Activated T-helper 17 cell treated with anti-CD3 and anti-CD28 coated beads, Interleukin-2, amount 50 U/mL, for 72 hours (primary cell): ENCODE results near the gene HELB. TPM values are rescaled to one million over a fixed set of nuclear protein-coding genes. Genes with fewer than 3 reads are reported as not detected.
A peak's percentile ranks its signal among the peaks of the same experiment; 100 is the strongest.
"Not testable (repeated sequence)": the region's sequence is repeated elsewhere in the genome, so short reads cannot be mapped to it uniquely, and the experiment has no call there.

Source experiments
- ATAC-seq: fragments of 150-1000 bp; cut with Tn5 transposase; replicated peaks from 2 replicates; pipeline ENCODE4 v1.10.0; 2021; ENCODE audit warnings: mild to moderate bottlenecking, moderate library complexity
- H3K27ac Mint-ChIP-seq: one replicate; pipeline ENCODE4 v1.8.0; 2022; ENCODE audit warnings: mixed read lengths
- H3K27me3 Mint-ChIP-seq: one replicate; pipeline ENCODE4 v1.8.0; 2022; ENCODE audit warnings: mixed read lengths
- H3K36me3 Mint-ChIP-seq: one replicate; pipeline ENCODE4 v1.8.0; 2022; ENCODE audit warnings: low read depth, mild to moderate bottlenecking, mixed read lengths
- H3K4me1 Mint-ChIP-seq: one replicate; pipeline ENCODE4 v1.8.0; 2022; ENCODE audit warnings: mixed read lengths
- H3K4me3 Mint-ChIP-seq: one replicate; pipeline ENCODE4 v1.8.0; 2022; ENCODE audit warnings: mild to moderate bottlenecking, mixed read lengths
- H3K9me3 Mint-ChIP-seq: one replicate; pipeline ENCODE4 v1.8.0; 2022; ENCODE audit warnings: mixed read lengths
- total RNA-seq, 2 donors: library from RNA; stranded (reverse); gene quantifications; one replicate each; pipeline ENCODE4 v1.2.3, GENCODE V29; 2022

HELB gene
- total RNA-seq, 2 donors from 2014 or later, result 21.9 to 40.1 TPM

- H3K27me3 Mint-ChIP-seq, result no peaks in the 10 kb centered on the region
- H3K4me3 Mint-ChIP-seq, result peak overlapping the region; percentile 58
Measured at GRCh38 chr12:66287275-66287674, 15.0 kb upstream of the HELB start.

GRCh38 chr12:66288121-66288520 lies 14.2 kb upstream of the HELB start:
- Mint-ChIP-seq H3K9me3 (peaks cover 3% of the 10 kb centered on the region), H3K4me3 (peak overlapping the region; percentile 58), H3K27me3 (no peaks in the 10 kb centered on the region), H3K4me1 (peaks cover 49% of the 10 kb centered on the region), H3K36me3 (no peaks in the 10 kb centered on the region), H3K27ac (peak overlapping the region; percentile 71)
- ATAC-seq, result peak; percentile 80

More at GRCh38 chr12:66287275-66287674, 15.0 kb upstream of the HELB start:
- H3K27ac Mint-ChIP-seq, result peak overlapping the region; percentile 71
- peaks cover 3% of the 10 kb centered on the region for H3K9me3 Mint-ChIP-seq
- no peak for ATAC-seq
- H3K36me3 Mint-ChIP-seq, result no peaks in the 10 kb centered on the region
- peaks cover 44% of the 10 kb centered on the region for H3K4me1 Mint-ChIP-seq

GRCh38 chr12:66289485-66289884 lies 12.8 kb upstream of the HELB start:
- peaks cover 3% of the 10 kb centered on the region for H3K9me3 Mint-ChIP-seq
- no peaks in the 10 kb centered on the region for H3K36me3 Mint-ChIP-seq
- no peaks in the 10 kb centered on the region for H3K27me3 Mint-ChIP-seq
- H3K27ac Mint-ChIP-seq, result no peak overlapping the region
- H3K4me1 Mint-ChIP-seq, result peaks cover 46% of the 10 kb centered on the region
- ATAC-seq, result no peak
- H3K4me3 Mint-ChIP-seq, result peak overlapping the region; percentile 58

- Mint-ChIP-seq H3K4me1 (peaks cover 46% of the 10 kb centered on the region), H3K4me3 (peak overlapping the region; percentile 58), H3K27ac (peak overlapping the region; percentile 77), H3K9me3 (peaks cover 3% of the 10 kb centered on the region), H3K27me3 (no peaks in the 10 kb centered on the region), H3K36me3 (no peaks in the 10 kb centered on the region)
- ATAC-seq, result peak; percentile 84
Measured at GRCh38 chr12:66290716-66291200, 11.5 kb upstream of the HELB start.

GRCh38 chr12:66296176-66296683 lies 6.1 kb upstream of the HELB start:
- Mint-ChIP-seq H3K9me3 (no peaks in the 10 kb centered on the region), H3K36me3 (no peaks in the 10 kb centered on the region), H3K27me3 (no peaks in the 10 kb centered on the region), H3K27ac (no peak overlapping the region), H3K4me3 (no peak overlapping the region), H3K4me1 (peaks cover 30% of the 10 kb centered on the region)
- peak; percentile 32 for ATAC-seq

- H3K27ac Mint-ChIP-seq, result no peak overlapping the region
Measured at GRCh38 chr12:66297080-66297479, 5.2 kb upstream of the HELB start.

GRCh38 chr12:66297923-66298322 lies 4.4 kb upstream of the HELB start:
- H3K4me3 Mint-ChIP-seq, result no peak overlapping the region
- H3K27ac Mint-ChIP-seq, result no peak overlapping the region
- peaks cover 7% of the 10 kb centered on the region for H3K36me3 Mint-ChIP-seq

More at GRCh38 chr12:66297080-66297479, 5.2 kb upstream of the HELB start:
- no peak for ATAC-seq
- Mint-ChIP-seq H3K4me3 (peak overlapping the region; percentile 23), H3K27me3 (no peaks in the 10 kb centered on the region), H3K9me3 (no peaks in the 10 kb centered on the region), H3K4me1 (peaks cover 25% of the 10 kb centered on the region), H3K36me3 (no peaks in the 10 kb centered on the region)

GRCh38 chr12:66302827-66303169 lies 505 bp downstream of the HELB start:
- Mint-ChIP-seq H3K4me1 (peaks cover 27% of the 10 kb centered on the region), H3K36me3 (peaks cover 56% of the 10 kb centered on the region), H3K9me3 (no peaks in the 10 kb centered on the region), H3K27ac (peak overlapping the region; percentile 99), H3K27me3 (no peaks in the 10 kb centered on the region), H3K4me3 (peak overlapping the region; percentile 99)
- no peak for ATAC-seq

More at GRCh38 chr12:66297923-66298322, 4.4 kb upstream of the HELB start:
- H3K4me1 Mint-ChIP-seq, result peaks cover 18% of the 10 kb centered on the region
- no peak for ATAC-seq
- H3K27me3 Mint-ChIP-seq, result no peaks in the 10 kb centered on the region
- no peaks in the 10 kb centered on the region for H3K9me3 Mint-ChIP-seq

- H3K9me3 Mint-ChIP-seq, H3K27me3 Mint-ChIP-seq: not testable (repeated sequence)
- peak overlapping the region; percentile 99 for H3K27ac Mint-ChIP-seq
- peak; percentile 73 for ATAC-seq
- peaks cover 62% of the 10 kb centered on the region for H3K36me3 Mint-ChIP-seq
- H3K4me1 Mint-ChIP-seq, result peaks cover 31% of the 10 kb centered on the region
- H3K4me3 Mint-ChIP-seq, result peak overlapping the region; percentile 99
Measured at GRCh38 chr12:66303316-66303804, 1.1 kb downstream of the HELB start.

- Mint-ChIP-seq H3K4me3 (peak overlapping the region; percentile 99), H3K27ac (peak overlapping the region; percentile 99), H3K9me3 (no peaks in the 10 kb centered on the region), H3K27me3 (no peaks in the 10 kb centered on the region), H3K4me1 (peaks cover 36% of the 10 kb centered on the region), H3K36me3 (peaks cover 72% of the 10 kb centered on the region)
- ATAC-seq, result no peak
Measured at GRCh38 chr12:66304296-66304900, 2.1 kb downstream of the HELB start.

- Mint-ChIP-seq H3K27ac (no peak overlapping the region), H3K27me3 (no peaks in the 10 kb centered on the region), H3K36me3 (peaks cover 98% of the 10 kb centered on the region), H3K9me3 (no peaks in the 10 kb centered on the region), H3K4me3 (peak overlapping the region; percentile 55), H3K4me1 (peaks cover 56% of the 10 kb centered on the region)
- ATAC-seq, result no peak
Measured at GRCh38 chr12:66309606-66310005, 7.3 kb downstream of the HELB start.

GRCh38 chr12:66312189-66312588 lies 9.9 kb downstream of the HELB start:
- Mint-ChIP-seq H3K9me3 (no peaks in the 10 kb centered on the region), H3K36me3 (peaks cover 93% of the 10 kb centered on the region), H3K4me1 (peaks cover 46% of the 10 kb centered on the region), H3K27me3 (no peaks in the 10 kb centered on the region), H3K4me3 (peak overlapping the region; percentile 55), H3K27ac (peak overlapping the region; percentile 25)
- ATAC-seq, result peak; percentile 18

- Mint-ChIP-seq H3K4me1 (peaks cover 38% of the 10 kb centered on the region), H3K27me3 (no peaks in the 10 kb centered on the region), H3K36me3 (peaks cover 93% of the 10 kb centered on the region), H3K9me3 (no peaks in the 10 kb centered on the region), H3K4me3 (peak overlapping the region; percentile 45), H3K27ac (no peak overlapping the region)
- ATAC-seq, result no peak
Measured at GRCh38 chr12:66314278-66314677, 12.0 kb downstream of the HELB start.

- no peak overlapping the region for H3K4me3 Mint-ChIP-seq
- H3K27ac Mint-ChIP-seq, result no peak overlapping the region
- no peaks in the 10 kb centered on the region for H3K27me3 Mint-ChIP-seq
- peaks cover 94% of the 10 kb centered on the region for H3K36me3 Mint-ChIP-seq
- no peak for ATAC-seq
- H3K9me3 Mint-ChIP-seq, result no peaks in the 10 kb centered on the region
- H3K4me1 Mint-ChIP-seq, result peaks cover 6% of the 10 kb centered on the region
Measured at GRCh38 chr12:66319266-66319954, 17.1 kb downstream of the HELB start.

- peaks cover 6% of the 10 kb centered on the region for H3K4me1 Mint-ChIP-seq
- peaks cover 96% of the 10 kb centered on the region for H3K36me3 Mint-ChIP-seq
- no peak for ATAC-seq
- no peaks in the 10 kb centered on the region for H3K9me3 Mint-ChIP-seq
- no peak overlapping the region for H3K4me3 Mint-ChIP-seq
- H3K27me3 Mint-ChIP-seq, result no peaks in the 10 kb centered on the region
- H3K27ac Mint-ChIP-seq, result peak overlapping the region; percentile 3
Measured at GRCh38 chr12:66320996-66321395, 18.7 kb downstream of the HELB start.
